ENCODE measurements around the gene ISG15. TPM values are rescaled to one million over a fixed set of nuclear protein-coding genes. Genes with fewer than 3 reads are reported as not detected.
A peak's percentile ranks its signal among the peaks of the same experiment; 100 is the strongest.

Gene ISG15
- total and polyA plus RNA-seq, 9 of the 15 experiments (the other 6 are each of a cell fraction or from before 2014, with no cell fraction given): 0.40 to 58.3 (median 12.2) TPM

DNA sequence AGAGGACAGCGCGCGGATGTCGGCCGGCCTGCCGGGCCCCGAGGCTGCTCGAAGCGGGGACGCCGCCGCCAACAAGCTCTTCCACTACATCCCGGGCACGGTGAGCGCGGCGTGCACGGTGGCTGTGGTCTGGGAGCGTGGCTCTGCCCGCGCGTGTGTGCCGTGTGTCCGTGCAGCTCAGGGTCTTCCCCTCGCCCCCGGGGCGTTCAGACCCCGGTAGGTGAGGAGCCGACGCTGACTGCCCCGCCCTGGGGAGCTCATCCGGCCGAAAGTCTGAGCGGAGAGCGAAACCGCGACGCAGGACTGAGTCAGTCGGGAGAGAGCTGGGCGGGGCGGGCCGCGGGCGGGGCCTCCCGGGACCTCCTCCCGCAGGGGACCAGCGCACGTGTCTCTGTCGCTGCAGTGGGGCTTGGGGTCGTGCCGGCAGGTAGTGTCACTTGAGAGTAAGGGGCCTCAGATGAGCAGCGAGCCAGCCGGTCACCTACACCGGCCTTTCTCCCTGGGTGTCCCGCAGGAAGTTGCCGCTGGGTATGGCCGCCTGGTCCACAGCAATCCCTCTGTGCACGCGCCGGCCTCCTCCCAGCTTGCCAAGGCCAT, 46.5 kb upstream of the ISG15 start (continued):
- peak; percentile 76; the same call in 1 of the 2 replicates for TF ChIP-seq PHF8 (IDR thresholded peaks at IDR 0.05; ENCODE audit: borderline replicate concordance, low read length)
- no peak for TF ChIP-seq RFX5 (IDR thresholded peaks at IDR 0.05; ENCODE audit: low read depth, low read length)
- no peak for TF ChIP-seq KAT8 (IDR thresholded peaks at IDR 0.05; ENCODE audit: low read depth)
- no peak for TF ChIP-seq ZNF445 (CRISPR knock-in tag; IDR thresholded peaks at IDR 0.05; ENCODE audit: low read depth)
- no peak for TF ChIP-seq CBFA2T2 (conservative IDR thresholded peaks at IDR 0.05)
- TF ChIP-seq IFI16 (CRISPR knock-in tag; IDR thresholded peaks at IDR 0.05): no peak
- TF ChIP-seq C11orf30 (IDR thresholded peaks at IDR 0.05; ENCODE audit: low read depth): no peak
- TF ChIP-seq FOS (IDR thresholded peaks at IDR 0.05; ENCODE audit: extremely low read depth, insufficient read length): no peak
- TF ChIP-seq, protein P1, sequence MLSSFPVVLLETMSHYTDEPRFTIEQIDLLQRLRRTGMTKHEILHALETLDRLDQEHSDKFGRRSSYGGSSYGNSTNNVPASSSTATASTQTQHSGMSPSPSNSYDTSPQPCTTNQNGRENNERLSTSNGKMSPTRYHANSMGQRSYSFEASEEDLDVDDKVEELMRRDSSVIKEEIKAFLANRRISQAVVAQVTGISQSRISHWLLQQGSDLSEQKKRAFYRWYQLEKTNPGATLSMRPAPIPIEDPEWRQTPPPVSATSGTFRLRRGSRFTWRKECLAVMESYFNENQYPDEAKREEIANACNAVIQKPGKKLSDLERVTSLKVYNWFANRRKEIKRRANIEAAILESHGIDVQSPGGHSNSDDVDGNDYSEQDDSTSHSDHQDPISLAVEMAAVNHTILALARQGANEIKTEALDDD (IDR thresholded peaks at IDR 0.05): no peak
- TF ChIP-seq, protein P2, sequence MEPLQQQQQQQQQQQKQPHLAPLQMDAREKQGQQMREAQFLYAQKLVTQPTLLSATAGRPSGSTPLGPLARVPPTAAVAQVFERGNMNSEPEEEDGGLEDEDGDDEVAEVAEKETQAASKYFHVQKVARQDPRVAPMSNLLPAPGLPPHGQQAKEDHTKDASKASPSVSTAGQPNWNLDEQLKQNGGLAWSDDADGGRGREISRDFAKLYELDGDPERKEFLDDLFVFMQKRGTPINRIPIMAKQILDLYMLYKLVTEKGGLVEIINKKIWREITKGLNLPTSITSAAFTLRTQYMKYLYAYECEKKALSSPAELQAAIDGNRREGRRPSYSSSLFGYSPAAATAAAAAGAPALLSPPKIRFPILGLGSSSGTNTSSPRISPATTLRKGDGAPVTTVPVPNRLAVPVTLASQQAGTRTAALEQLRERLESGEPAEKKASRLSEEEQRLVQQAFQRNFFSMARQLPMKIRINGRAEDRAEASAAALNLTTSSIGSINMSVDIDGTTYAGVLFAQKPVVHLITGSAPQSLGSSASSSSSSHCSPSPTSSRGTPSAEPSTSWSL (CRISPR knock-in tag; IDR thresholded peaks at IDR 0.05; ENCODE audit: borderline replicate concordance): no peak
- TF ChIP-seq BRD9 (IDR thresholded peaks at IDR 0.05; ENCODE audit: low read depth, partially characterized antibody): no peak
- TF ChIP-seq KDM2B (CRISPR knock-in tag; IDR thresholded peaks at IDR 0.05): peak; percentile 71
- TF ChIP-seq, protein P3, sequence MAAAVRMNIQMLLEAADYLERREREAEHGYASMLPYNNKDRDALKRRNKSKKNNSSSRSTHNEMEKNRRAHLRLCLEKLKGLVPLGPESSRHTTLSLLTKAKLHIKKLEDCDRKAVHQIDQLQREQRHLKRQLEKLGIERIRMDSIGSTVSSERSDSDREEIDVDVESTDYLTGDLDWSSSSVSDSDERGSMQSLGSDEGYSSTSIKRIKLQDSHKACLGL (CRISPR knock-in tag; IDR thresholded peaks at IDR 0.05; ENCODE audit: borderline replicate concordance, poor library complexity, severe bottlenecking): no peak
- no peak for TF ChIP-seq DACH1 (IDR thresholded peaks at IDR 0.05; ENCODE audit: partially characterized antibody)
- TF ChIP-seq SMAD3 (CRISPR knock-in tag; conservative IDR thresholded peaks at IDR 0.05): no peak
- TF ChIP-seq MBD2 (IDR thresholded peaks at IDR 0.05; ENCODE audit: borderline replicate concordance, low read depth): peak; percentile 14; the same call in 1 of the 2 replicates
- no peak for TF ChIP-seq DNMT1 (IDR thresholded peaks at IDR 0.05)
- TF ChIP-seq EP400 (IDR thresholded peaks at IDR 0.05): no peak; the same call in 1 of the 2 replicates
- peak; percentile 86 for TF ChIP-seq FIP1L1 (IDR thresholded peaks at IDR 0.05; ENCODE audit: low read depth, low read length, poor library complexity, severe bottlenecking)
- TF ChIP-seq ZEB2 (IDR thresholded peaks at IDR 0.05): no peak
- TF ChIP-seq RBM39 (optimal IDR thresholded peaks at IDR 0.05; ENCODE audit: low read depth, low read length): no peak
- TF ChIP-seq EGR1 (conservative IDR thresholded peaks at IDR 0.05): no peak
- TF ChIP-seq ZC3H4 (CRISPR knock-in tag; IDR thresholded peaks at IDR 0.05; ENCODE audit: borderline replicate concordance): no peak
- no peak for TF ChIP-seq CREBBP (IDR thresholded peaks at IDR 0.05; ENCODE audit: low read depth, low read length)
- TF ChIP-seq NFE2L1 (tag; IDR thresholded peaks at IDR 0.05; ENCODE audit: borderline replicate concordance, low read depth): no peak
- TF ChIP-seq NRF1 (conservative IDR thresholded peaks at IDR 0.05 in 1 of 2, IDR thresholded peaks at IDR 0.05 in 1 of 2): peak; percentile 63 to 71; a peak in 3 of 4 replicates
- TF ChIP-seq GTF2E2 (tag; IDR thresholded peaks at IDR 0.05): no peak
- TF ChIP-seq PML (IDR thresholded peaks at IDR 0.05; ENCODE audit: low read length): no peak
- no peak; the same call in 1 of the 2 replicates for TF ChIP-seq ETV1 (tag; conservative IDR thresholded peaks at IDR 0.05; ENCODE audit: low read depth)
- no peak for TF ChIP-seq MYNN (IDR thresholded peaks at IDR 0.05)
- no peak for TF ChIP-seq MYNN (CRISPR knock-in tag; IDR thresholded peaks at IDR 0.05)
